ENCODE results near the gene CD96.

- TF ChIP-seq, protein P1, sequence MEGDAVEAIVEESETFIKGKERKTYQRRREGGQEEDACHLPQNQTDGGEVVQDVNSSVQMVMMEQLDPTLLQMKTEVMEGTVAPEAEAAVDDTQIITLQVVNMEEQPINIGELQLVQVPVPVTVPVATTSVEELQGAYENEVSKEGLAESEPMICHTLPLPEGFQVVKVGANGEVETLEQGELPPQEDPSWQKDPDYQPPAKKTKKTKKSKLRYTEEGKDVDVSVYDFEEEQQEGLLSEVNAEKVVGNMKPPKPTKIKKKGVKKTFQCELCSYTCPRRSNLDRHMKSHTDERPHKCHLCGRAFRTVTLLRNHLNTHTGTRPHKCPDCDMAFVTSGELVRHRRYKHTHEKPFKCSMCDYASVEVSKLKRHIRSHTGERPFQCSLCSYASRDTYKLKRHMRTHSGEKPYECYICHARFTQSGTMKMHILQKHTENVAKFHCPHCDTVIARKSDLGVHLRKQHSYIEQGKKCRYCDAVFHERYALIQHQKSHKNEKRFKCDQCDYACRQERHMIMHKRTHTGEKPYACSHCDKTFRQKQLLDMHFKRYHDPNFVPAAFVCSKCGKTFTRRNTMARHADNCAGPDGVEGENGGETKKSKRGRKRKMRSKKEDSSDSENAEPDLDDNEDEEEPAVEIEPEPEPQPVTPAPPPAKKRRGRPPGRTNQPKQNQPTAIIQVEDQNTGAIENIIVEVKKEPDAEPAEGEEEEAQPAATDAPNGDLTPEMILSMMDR (IDR thresholded peaks at IDR 0.05; ENCODE audit: poor library complexity, severe bottlenecking): no peak
- TF ChIP-seq POLR2AphosphoS5 (IDR thresholded peaks at IDR 0.05): no peak
- no peak for TF ChIP-seq RAD21 (conservative IDR thresholded peaks at IDR 0.05)
- TF ChIP-seq, protein P2, sequence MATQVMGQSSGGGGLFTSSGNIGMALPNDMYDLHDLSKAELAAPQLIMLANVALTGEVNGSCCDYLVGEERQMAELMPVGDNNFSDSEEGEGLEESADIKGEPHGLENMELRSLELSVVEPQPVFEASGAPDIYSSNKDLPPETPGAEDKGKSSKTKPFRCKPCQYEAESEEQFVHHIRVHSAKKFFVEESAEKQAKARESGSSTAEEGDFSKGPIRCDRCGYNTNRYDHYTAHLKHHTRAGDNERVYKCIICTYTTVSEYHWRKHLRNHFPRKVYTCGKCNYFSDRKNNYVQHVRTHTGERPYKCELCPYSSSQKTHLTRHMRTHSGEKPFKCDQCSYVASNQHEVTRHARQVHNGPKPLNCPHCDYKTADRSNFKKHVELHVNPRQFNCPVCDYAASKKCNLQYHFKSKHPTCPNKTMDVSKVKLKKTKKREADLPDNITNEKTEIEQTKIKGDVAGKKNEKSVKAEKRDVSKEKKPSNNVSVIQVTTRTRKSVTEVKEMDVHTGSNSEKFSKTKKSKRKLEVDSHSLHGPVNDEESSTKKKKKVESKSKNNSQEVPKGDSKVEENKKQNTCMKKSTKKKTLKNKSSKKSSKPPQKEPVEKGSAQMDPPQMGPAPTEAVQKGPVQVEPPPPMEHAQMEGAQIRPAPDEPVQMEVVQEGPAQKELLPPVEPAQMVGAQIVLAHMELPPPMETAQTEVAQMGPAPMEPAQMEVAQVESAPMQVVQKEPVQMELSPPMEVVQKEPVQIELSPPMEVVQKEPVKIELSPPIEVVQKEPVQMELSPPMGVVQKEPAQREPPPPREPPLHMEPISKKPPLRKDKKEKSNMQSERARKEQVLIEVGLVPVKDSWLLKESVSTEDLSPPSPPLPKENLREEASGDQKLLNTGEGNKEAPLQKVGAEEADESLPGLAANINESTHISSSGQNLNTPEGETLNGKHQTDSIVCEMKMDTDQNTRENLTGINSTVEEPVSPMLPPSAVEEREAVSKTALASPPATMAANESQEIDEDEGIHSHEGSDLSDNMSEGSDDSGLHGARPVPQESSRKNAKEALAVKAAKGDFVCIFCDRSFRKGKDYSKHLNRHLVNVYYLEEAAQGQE (IDR thresholded peaks at IDR 0.05; ENCODE audit: borderline replicate concordance): no peak
- no peak for TF ChIP-seq EZH2 (IDR thresholded peaks at IDR 0.05; ENCODE audit: borderline replicate concordance, insufficient read depth, low read length, poor library complexity, severe bottlenecking)
- no peak for TF ChIP-seq MXI1 (conservative IDR thresholded peaks at IDR 0.05; ENCODE audit: poor library complexity, severe bottlenecking)
- no peak for TF ChIP-seq EP300 (conservative IDR thresholded peaks at IDR 0.05; ENCODE audit: poor library complexity, severe bottlenecking)
- TF ChIP-seq TAF1 (IDR thresholded peaks at IDR 0.05; ENCODE audit: low read depth): no peak
Measured at GRCh38 chr3:111653766-111654165, 111.8 kb downstream of the CD96 start.
